MM.1S (cell line): ENCODE results near the gene MITF.

ENCODE experiments used
- DNase-seq: peaks from one replicate; pipeline ENCODE4 v3.0.0-alpha.2; 2015
- H2AFZ ChIP-seq: fragments of 300-600 bp; sonication (generic); 2 replicates; pipeline ENCODE4 v1.6.0; 2016; ENCODE audit warnings: antibody characterized with exemption, low read length
- H3F3A ChIP-seq: fragments of 300-600 bp; sonication (generic); 2 replicates; pipeline ENCODE4 v1.6.1; 2016; ENCODE audit warnings: mild to moderate bottlenecking, antibody characterized with exemption, low read length, moderate library complexity, mixed read lengths; ENCODE audit not compliant: insufficient read depth
- H3K27ac ChIP-seq: fragments of 300-600 bp; sonication (generic); 2 replicates; pipeline ENCODE4 v1.5.1; 2016; ENCODE audit warnings: mild to moderate bottlenecking, low read length
- H3K27me3 ChIP-seq: fragments of 300-600 bp; sonication (generic); replicated peaks from 2 replicates; pipeline ENCODE4 v1.6.0; 2016; ENCODE audit warnings: low read length; ENCODE audit not compliant: insufficient read depth
- H3K36me3 ChIP-seq: fragments of 300-600 bp; sonication (generic); replicated peaks from 2 replicates; pipeline ENCODE4 v1.6.1; 2016; ENCODE audit warnings: mild to moderate bottlenecking, low read length, mixed read lengths; ENCODE audit not compliant: insufficient read depth
- H3K4me1 ChIP-seq: fragments of 300-600 bp; sonication (generic); 2 replicates; pipeline ENCODE4 v1.6.1; 2016; ENCODE audit warnings: low read length, mixed read lengths
- H3K4me2 ChIP-seq: fragments of 300-600 bp; sonication (generic); 2 replicates; pipeline ENCODE4 v1.6.0; 2016; ENCODE audit warnings: low read depth, low read length
- H3K4me3 ChIP-seq: fragments of 300-600 bp; sonication (generic); 2 replicates; pipeline ENCODE4 v1.5.1; 2016; ENCODE audit warnings: low read length, mixed read lengths
- H3K79me2 ChIP-seq: fragments of 300-600 bp; sonication (generic); 2 replicates; pipeline ENCODE4 v1.6.1; 2016; ENCODE audit warnings: mixed run types, low read length, mixed read lengths
- H3K9ac ChIP-seq: fragments of 300-600 bp; sonication (generic); 2 replicates; pipeline ENCODE4 v1.6.1; 2016; ENCODE audit warnings: low read length, mixed read lengths
- H3K9me2 ChIP-seq: fragments of 300-600 bp; sonication (generic); replicated peaks from 2 replicates; pipeline ENCODE4 v1.6.1; 2016; ENCODE audit warnings: mild to moderate bottlenecking, low read length, mixed read lengths; ENCODE audit not compliant: insufficient read depth
- H3K9me3 ChIP-seq: fragments of 300-600 bp; sonication (generic); replicated peaks from 2 replicates; pipeline ENCODE4 v1.6.1; 2016; ENCODE audit warnings: mild to moderate bottlenecking, low read length, mixed read lengths; ENCODE audit not compliant: insufficient read depth
- H4K20me1 ChIP-seq: fragments of 300-600 bp; sonication (generic); 2 replicates; pipeline ENCODE4 v1.6.1; 2016; ENCODE audit warnings: mild to moderate bottlenecking, low read length, moderate library complexity, mixed read lengths; ENCODE audit not compliant: insufficient read depth
- EZH2 ChIP-seq: fragments of 300-600 bp; sonication (generic); optimal IDR thresholded peaks from 2 replicates; pipeline ENCODE3; 2017; ENCODE audit warnings: low read depth, mild to moderate bottlenecking, antibody characterized with exemption, low read length, mixed read lengths
- EZH2phosphoT487 ChIP-seq: fragments of 300-600 bp; sonication (generic); IDR thresholded peaks from 2 replicates; pipeline ENCODE4 v1.6.1; 2018; ENCODE audit warnings: antibody characterized with exemption, low read length
- TF ChIP-seq, protein P1 (sequence below): fragments of 300-600 bp; sonication (generic); IDR thresholded peaks from 2 replicates; pipeline ENCODE4 v1.5.1; 2016; ENCODE audit warnings: antibody characterized with exemption, low read length, mixed read lengths

The MITF gene

DNA sequence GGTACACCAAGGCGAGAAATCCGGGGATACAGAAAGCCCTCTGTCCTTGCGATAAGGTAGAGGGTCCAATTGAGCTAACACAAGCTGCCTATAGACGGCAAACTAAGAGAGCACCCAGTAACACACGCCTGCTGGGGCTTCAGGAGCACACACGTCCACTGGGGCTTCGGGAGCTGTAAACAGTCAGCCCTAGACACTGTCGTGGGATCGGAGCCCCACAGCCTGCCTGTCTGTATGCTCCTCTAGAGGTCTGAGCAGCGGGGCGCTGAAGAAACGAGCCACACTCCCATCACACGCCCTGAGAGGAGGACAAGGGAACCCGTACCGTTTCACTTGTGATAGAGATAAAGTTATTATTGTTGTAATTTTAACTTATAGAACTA lies 260.8 kb downstream of the MITF start:
- Histone ChIP-seq H3K27ac (no peak overlapping the region), H3K9me2 (no peaks in the 10 kb centered on the region), H3K4me2 (no peak overlapping the region), H3K9me3 (no peaks in the 10 kb centered on the region), H3K9ac (no peak overlapping the region), H3K27me3 (no peaks in the 10 kb centered on the region), H3F3A (no peaks in the 10 kb centered on the region), H3K36me3 (no peaks in the 10 kb centered on the region), H3K4me1 (no peaks in the 10 kb centered on the region), H2AFZ (no peak overlapping the region), H3K79me2 (no peaks in the 10 kb centered on the region), H3K4me3 (no peak overlapping the region), H4K20me1 (no peaks in the 10 kb centered on the region)
- TF ChIP-seq EZH2, result no peak
- TF ChIP-seq, protein P1, sequence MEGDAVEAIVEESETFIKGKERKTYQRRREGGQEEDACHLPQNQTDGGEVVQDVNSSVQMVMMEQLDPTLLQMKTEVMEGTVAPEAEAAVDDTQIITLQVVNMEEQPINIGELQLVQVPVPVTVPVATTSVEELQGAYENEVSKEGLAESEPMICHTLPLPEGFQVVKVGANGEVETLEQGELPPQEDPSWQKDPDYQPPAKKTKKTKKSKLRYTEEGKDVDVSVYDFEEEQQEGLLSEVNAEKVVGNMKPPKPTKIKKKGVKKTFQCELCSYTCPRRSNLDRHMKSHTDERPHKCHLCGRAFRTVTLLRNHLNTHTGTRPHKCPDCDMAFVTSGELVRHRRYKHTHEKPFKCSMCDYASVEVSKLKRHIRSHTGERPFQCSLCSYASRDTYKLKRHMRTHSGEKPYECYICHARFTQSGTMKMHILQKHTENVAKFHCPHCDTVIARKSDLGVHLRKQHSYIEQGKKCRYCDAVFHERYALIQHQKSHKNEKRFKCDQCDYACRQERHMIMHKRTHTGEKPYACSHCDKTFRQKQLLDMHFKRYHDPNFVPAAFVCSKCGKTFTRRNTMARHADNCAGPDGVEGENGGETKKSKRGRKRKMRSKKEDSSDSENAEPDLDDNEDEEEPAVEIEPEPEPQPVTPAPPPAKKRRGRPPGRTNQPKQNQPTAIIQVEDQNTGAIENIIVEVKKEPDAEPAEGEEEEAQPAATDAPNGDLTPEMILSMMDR, result no peak
- DNase-seq, result no peak

DNA sequence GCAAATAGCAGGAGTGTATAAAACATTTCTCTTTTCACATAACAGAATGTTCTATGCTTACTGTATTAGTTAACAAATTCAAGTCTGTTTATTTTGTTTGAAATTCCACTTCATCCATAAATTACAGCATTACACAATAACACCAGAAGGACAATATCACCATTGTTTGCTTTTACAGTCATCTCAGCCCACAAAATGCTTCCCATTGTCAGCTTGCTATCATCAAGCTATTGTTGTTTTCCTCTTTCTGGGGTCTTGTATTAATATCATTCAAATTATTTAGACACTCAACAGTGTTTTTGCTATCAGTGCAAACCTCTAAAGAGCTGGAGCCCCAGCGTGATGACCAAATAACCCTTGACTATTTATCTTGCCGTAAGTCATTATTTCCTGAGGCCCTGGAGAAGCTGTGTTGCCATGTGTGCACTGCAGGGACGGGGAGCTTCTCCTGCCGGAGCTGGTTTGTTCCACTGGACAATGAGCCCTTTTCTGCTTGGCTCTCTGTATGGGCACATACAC lies 261.4 kb downstream of the MITF start:
- Histone ChIP-seq H3K4me3 (no peak overlapping the region), H3K4me2 (no peak overlapping the region), H3K9ac (no peak overlapping the region), H3K4me1 (no peaks in the 10 kb centered on the region), H2AFZ (no peak overlapping the region), H3K9me2 (no peaks in the 10 kb centered on the region), H3K27ac (no peak overlapping the region), H3K36me3 (no peaks in the 10 kb centered on the region), H3K27me3 (no peaks in the 10 kb centered on the region), H4K20me1 (no peaks in the 10 kb centered on the region), H3K9me3 (no peaks in the 10 kb centered on the region), H3K79me2 (no peaks in the 10 kb centered on the region), H3F3A (no peaks in the 10 kb centered on the region)
- TF ChIP-seq EZH2phosphoT487, result no peak
- no peak for TF ChIP-seq EZH2
- TF ChIP-seq, protein P1, result no peak
- DNase-seq, result no peak

DNA sequence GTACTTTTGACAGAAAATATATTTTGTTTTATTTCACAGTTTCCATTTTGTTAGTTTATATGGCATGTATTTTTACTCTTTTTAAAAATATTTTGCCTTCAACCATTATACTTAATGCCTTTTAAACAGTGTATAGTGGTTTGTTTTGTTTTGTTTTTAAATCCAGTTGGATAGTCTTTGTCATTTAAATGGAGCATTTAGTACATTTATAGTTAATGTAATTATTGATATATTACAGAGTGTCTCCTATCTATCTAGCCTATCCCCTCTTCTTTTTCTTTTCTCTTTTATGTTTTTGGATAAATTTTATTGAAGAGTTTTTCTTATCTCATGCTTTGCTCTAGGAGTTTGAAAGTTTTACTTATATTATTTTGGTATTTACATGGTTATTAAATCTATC lies 263.9 kb downstream of the MITF start:
- H3K4me1 ChIP-seq, result no peaks in the 10 kb centered on the region
- TF ChIP-seq EZH2phosphoT487 (no peak), EZH2 (no peak)
- TF ChIP-seq, protein P1, result no peak
- no peaks in the 10 kb centered on the region for H3K27me3 ChIP-seq
- H3F3A ChIP-seq, result no peaks in the 10 kb centered on the region
- no peaks in the 10 kb centered on the region for H3K9me2 ChIP-seq
- no peak overlapping the region for H3K4me2 ChIP-seq
- no peak for DNase-seq
- H3K4me3 ChIP-seq, result no peak overlapping the region
- no peaks in the 10 kb centered on the region for H3K9me3 ChIP-seq
- H4K20me1 ChIP-seq, result no peaks in the 10 kb centered on the region
- H3K27ac ChIP-seq, result no peak overlapping the region
- no peaks in the 10 kb centered on the region for H3K79me2 ChIP-seq
- H3K36me3 ChIP-seq, result no peaks in the 10 kb centered on the region
- no peak overlapping the region for H2AFZ ChIP-seq
- no peak overlapping the region for H3K9ac ChIP-seq
